ENCODE measurements around the gene GPR152.

DNA sequence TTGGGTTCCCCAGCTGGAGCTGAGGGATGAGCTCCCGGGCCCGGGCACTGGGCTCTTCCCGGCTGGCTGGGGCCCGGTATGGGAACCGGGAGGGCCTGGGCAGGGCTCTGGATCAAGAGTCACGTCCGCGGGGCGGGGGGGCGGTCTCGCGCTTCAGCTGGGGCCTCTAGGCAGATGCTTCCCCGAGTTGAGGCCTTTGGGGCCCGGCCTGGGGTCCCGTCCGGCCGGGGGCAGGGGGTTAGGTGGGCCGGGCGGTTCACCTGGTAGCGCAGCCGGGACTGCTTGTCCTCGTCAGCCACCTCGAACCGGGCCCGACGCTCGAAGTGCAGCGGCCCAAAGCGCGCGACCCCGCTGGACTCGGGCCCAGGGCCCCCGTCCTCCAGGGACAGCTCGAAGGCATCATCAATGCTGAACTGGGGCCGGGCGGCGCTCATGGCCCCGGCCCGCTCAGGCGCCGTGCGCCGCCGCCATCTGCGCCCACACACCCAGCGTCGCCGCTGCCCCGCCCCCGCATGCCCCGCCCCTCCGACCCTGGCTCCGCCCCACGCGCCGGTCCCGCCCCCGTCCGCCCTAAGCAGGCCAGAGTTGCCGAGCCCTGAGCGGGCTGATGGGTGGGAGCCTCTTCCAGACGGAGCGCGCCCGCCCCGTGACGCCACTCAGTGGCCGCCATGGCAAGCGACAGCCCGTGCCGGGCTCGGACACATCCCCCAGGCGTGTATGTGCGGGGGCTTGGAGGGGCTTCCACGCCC, 16.4 kb upstream of the GPR152 start, which contains the start of gene TMEM134:
- TF ChIP-seq, protein P1, sequence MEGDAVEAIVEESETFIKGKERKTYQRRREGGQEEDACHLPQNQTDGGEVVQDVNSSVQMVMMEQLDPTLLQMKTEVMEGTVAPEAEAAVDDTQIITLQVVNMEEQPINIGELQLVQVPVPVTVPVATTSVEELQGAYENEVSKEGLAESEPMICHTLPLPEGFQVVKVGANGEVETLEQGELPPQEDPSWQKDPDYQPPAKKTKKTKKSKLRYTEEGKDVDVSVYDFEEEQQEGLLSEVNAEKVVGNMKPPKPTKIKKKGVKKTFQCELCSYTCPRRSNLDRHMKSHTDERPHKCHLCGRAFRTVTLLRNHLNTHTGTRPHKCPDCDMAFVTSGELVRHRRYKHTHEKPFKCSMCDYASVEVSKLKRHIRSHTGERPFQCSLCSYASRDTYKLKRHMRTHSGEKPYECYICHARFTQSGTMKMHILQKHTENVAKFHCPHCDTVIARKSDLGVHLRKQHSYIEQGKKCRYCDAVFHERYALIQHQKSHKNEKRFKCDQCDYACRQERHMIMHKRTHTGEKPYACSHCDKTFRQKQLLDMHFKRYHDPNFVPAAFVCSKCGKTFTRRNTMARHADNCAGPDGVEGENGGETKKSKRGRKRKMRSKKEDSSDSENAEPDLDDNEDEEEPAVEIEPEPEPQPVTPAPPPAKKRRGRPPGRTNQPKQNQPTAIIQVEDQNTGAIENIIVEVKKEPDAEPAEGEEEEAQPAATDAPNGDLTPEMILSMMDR (conservative IDR thresholded peaks at IDR 0.05; ENCODE audit: low read length): peak; percentile 71
- TF ChIP-seq EZH2phosphoT487 (IDR thresholded peaks at IDR 0.05; ENCODE audit: borderline replicate concordance, low read depth, low read length): no peak
